GM19239 (cell line): ENCODE results near the gene PPP2R3A.

ENCODE experiments used
- DNase-seq: peaks from one replicate; pipeline ENCODE4 v3.0.0; 2011; ENCODE audit warnings: low spot score; ENCODE audit not compliant: insufficient read length
- FAIRE-seq: peaks from 2 replicates; lab custom pipeline; 2011; peaks lifted over from hg19 to GRCh38; lab: Jason Lieb, UNC

Gene PPP2R3A

DNA sequence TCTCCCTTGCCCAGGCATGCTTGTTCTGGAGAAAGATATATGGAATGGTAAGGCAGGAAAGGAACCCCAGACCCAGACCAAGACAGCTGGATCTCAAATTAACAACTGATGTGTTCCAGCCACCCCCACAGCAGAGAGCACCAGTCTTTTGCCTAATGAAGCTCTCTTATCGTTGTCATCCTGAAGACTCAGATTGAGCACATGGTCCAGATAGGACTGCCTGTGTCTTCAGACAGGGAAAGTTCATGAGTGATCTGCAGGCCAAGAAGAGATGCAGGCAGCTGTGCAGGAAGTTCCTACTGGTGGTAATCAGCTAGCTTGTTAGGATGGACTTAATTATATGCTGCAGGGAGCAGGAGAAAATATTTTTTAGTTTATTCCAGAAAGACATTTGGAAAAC is 53.3 kb downstream of the PPP2R3A start:
- FAIRE-seq (no peak), DNase-seq (no peak)

DNA sequence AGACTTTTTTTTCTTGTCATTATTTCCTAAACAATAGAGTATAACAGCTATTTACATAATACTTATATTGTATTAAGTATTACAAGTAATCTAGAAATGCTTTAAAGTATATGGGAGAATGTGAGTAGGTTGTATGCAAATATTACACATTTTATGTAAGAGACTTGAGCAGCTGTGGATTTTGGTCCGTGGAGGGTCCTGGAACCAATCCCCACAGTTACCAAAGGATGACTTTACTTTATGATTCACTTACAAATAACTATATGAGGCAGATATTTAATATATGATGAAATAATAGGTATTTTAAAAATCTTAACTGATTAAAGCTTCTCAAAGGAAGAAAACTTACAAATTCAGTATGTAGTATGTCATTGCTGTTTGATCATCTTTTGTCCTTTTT is 56.3 kb downstream of the PPP2R3A start:
- FAIRE-seq (no peak), DNase-seq (no peak)

DNA sequence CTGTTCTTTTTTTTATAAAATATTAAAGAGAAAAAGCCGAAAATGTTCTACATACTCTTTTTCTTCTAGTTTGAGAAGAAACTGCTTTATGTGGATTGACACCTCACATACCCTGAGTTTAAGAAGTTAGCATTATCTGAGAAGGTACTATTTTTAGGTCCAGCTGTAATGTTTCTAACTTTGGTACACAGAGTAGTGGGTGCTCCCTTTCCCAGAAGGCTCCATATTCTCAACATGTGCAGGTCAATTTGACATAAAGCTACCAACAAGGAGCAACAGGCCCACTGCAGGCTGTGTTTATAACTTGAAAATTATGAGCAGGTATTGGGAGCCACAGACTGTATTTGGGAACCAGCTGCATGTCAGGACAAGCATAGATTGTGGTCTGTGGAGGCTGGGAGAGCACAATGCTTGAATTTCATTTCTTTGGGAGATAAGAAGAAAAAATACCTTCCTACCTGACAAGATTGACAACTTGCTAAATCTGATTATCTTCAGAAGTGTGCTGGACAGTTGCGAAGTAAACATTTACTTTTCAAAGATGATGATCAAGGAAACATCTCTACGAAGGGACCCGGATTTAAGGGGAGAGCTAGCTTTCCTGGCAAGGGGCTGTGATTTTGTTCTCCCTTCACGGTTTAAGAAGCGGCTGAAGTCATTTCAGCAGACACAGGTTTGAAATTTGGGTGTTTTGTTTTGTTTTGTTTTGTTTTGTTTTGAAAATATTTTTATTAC is 57.2 kb downstream of the PPP2R3A start:
- FAIRE-seq: no peak

GRCh38 chr3:136023264-136023978 is 57.9 kb downstream of the PPP2R3A start:
- no peak for FAIRE-seq
- no peak for DNase-seq

More for the DNA sequence above, 57.2 kb downstream of the PPP2R3A start:
- DNase-seq: no peak

GRCh38 chr3:136036306-136036705 is 70.8 kb downstream of the PPP2R3A start:
- no peak for FAIRE-seq
- DNase-seq: no peak

DNA sequence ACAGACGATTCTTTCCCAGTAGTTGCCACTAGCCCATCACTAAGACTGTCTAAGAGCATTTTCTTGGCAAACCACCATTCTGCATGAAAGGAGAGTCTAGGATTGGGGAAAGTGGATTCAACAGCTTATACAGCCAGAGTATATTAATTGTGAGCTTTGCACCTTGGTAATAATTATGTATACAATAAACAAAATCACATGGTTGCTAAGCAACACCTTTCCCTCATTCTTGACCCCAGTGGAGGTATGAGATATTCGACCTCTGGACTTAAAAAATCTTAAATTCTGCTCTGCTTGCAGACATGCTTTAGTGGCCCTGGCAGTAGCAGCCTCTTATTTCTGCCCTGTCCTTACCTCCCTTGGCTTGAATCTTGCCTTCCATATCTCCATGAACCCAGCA is 73.1 kb downstream of the PPP2R3A start:
- DNase-seq: no peak
- no peak for FAIRE-seq

DNA sequence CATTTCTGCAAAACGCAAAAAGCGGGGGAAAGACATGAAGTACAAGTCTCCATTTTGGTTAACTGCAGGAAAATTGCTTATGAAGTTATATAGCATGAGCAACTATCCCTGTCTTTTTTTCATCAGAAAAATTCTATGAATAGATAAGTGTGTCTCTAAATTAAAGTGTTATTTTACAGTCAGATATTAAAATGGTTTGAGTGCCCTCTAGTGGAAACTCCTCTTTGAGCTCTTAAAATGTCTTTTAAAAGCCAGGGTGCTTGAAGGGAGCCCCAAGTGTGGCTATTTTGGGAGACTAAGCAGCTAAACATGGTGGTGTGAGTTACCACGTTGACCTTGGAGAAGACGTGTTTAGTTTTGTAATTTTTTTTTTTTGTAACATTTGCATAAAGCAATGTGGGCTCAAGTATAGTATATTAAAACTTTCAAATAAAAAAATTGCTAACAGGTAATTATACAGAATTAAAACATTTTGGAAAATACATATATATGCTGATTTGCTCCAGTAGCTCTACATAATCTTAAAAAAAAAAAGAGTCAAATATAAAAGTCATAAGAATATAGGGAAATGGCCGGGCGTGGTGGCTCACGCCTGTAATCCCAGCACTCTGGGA is 77.2 kb downstream of the PPP2R3A start:
- FAIRE-seq (peak; percentile 92), DNase-seq (peak; percentile 4)

GRCh38 chr3:136044980-136045745 is 79.6 kb downstream of the PPP2R3A start:
- DNase-seq: no peak
- FAIRE-seq: no peak

- no peak for FAIRE-seq
- DNase-seq: no peak
These were observed 82.5 kb downstream of the PPP2R3A start for GRCh38 chr3:136048068-136048467.

DNA sequence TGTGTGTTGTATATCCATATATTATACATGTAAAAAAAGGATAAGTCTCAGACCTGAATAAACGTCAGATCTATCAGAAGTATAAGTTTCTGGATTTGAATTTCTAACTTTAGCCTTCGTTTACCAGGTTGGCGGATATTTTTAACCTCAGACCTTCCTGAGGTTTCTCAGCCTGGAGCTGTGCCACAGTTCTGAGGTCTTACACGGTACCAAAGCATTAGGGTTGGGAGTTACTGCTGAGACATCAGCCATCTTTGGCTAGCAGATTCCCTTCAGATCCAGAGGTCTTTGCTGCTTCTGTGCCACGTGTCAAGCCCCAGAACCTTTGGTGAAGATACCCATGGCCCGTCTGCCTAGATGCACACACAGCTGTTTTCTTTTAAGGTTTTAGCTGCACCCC is 84.7 kb downstream of the PPP2R3A start:
- DNase-seq (no peak), FAIRE-seq (no peak)

DNA sequence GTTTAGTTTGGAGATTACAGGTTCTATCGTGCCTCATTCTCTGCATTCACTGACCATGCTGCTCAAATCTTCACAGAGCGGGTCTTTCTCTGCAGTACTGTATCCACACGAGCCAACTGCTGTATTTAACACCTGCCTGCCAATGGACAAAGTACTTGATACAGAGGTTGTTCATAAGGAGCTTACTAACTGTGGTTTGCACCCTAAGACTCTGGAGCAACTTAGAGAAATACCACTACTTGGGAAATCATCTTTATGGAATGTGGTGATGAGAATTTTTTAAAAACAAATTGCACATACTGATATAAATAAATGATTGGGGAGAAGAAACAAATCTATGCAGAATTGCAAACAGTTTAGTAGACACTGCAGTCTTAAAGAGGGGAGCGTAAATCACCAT is 90.0 kb downstream of the PPP2R3A start:
- no peak for FAIRE-seq
- no peak for DNase-seq

DNA sequence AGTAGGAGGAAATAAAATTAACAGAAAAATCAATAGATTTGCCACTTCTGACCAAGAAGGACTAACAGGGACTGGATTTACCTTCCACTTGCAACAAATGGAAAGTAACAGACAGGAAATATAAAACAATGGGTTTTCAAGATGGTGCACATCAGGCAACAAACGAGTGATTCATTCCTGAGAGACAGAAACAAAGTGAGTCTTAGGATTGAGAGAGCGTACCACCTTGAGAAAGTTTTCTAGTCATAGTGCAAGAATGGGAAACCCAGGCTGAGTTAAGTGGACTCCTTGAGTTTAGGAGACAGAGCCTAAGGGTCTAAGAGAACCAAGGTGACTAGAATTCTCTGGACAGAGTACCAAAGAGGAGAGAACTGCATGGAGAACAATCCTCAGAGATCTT is 101.7 kb downstream of the PPP2R3A start:
- no peak for DNase-seq
- no peak for FAIRE-seq

GRCh38 chr3:136068708-136069107 is 103.2 kb downstream of the PPP2R3A start:
- DNase-seq: no peak
- FAIRE-seq: no peak

DNA sequence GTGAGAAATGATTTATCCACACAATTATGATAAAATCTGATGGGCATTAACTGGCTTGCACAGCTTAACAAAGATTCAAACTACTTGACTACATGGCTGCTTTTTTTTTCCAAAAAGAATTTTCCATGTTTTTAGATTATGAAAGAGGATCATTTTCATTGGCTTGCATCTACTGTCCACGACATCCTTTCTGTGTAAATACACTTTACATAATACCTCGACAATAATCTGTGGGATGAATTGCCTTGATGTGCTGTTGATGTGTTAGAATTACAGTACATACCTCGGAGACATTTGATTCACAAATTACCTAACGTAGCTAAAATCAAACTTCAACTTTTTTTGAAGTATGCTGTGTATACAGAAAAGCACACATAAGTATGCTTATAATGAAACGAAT is 104.4 kb downstream of the PPP2R3A start:
- no peak for FAIRE-seq
- DNase-seq: no peak

- DNase-seq (no peak), FAIRE-seq (no peak)
These were observed 104.8 kb downstream of the PPP2R3A start for GRCh38 chr3:136070334-136070733.

DNA sequence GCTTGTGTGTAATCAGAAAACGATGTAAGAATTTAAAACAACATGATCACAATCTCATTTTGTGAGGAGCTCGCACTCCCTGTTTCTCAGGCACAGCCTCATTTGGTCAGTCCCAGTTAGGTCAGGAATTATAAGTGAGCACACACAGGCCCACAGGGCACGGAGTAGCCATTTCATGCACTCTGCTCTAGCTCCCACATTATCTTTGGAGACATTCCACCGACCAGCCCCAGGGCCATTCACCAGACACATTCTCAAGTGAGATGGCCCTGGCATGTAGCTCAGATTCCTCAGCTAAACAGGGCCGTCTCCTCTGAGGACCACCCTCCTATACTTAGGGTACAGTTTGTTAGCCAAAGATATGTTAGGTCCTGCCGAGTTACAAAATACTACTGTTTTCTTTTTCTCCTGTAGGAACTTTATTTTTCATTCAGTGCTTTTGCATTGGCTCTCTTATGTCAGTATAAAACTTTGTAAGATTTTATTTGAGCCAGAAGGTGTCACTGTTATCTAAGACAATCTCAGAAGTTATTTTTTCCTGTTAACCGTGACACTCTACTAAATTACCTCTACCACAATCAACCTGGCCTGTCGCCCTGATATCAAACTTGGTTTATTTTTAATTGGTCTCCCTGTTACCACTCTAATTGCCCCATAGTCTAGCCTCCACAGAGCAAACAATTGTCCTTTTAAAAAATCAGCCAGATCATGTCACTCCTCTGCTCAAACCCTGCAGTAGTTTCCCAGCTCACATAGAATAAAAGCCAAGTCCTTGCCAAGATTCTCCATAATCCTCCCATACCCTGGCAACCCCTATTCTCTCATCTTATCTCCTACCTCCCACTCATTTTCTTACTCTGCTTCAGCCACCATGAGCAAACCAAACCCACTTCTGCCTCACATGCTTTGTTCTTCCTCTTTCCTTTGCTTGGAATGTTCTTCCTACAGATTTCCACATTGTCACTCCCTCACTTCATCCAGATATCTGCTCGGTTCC is 105.7 kb downstream of the PPP2R3A start:
- FAIRE-seq (no peak), DNase-seq (no peak)

DNA sequence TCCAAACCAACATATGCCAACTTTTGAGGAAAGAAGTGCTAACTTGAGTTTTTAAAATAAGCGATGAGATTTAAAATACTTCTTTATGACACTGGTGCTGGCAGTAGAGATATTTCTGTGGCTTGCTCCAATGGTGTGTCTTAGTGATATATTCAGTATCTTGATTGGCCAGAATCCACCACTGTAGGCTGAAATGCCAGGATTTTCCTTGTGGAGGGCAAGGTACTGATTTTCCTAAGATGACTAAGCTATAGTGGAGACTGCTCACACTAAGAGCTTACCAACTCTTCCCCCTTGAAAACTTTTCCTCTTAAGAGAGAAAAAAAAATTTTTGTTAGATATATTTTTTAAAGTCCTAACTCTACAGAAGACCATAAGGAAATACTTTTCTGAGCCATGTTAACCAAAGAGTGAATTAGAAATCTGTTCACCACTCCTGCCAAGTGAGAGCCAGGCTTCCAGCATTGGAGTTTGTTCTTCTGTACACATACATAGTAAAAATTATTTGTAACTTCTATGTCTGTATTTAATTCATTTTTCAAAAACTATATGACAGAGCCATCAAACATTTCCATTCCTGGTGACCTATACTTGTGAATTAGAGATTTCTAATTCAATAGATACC is 109.1 kb downstream of the PPP2R3A start:
- FAIRE-seq: no peak
- no peak for DNase-seq

- peak; percentile 15 for DNase-seq
- FAIRE-seq: peak; percentile 98
These were observed 109.8 kb downstream of the PPP2R3A start for GRCh38 chr3:136075218-136075808.

- FAIRE-seq (peak; percentile 18), DNase-seq (no peak)
These were observed 110.3 kb downstream of the PPP2R3A start for GRCh38 chr3:136075811-136076210.
